GM11168 (cell line): ENCODE results near the gene KRTAP10-11.
"Not testable (repeated sequence)": the region's sequence is repeated elsewhere in the genome, so short reads cannot be mapped to it uniquely, and the experiment has no call there.

ENCODE experiments used
- in situ Hi-C: fragments of 300-500 bp; cut with MboI; formaldehyde crosslinking; loops from one replicate; pipeline ENCODE4 v1.12.0; 2022; ENCODE audit warnings: low sequenced_read_pairs; ENCODE audit not compliant: unreplicated experiment

KRTAP10-11 gene

GRCh38 chr21:44637851-44638348 is 8.3 kb upstream of the KRTAP10-11 start:
- in situ Hi-C loops: not testable (repeated sequence)

GRCh38 chr21:44638506-44639330 is 7.5 kb upstream of the KRTAP10-11 start:
- in situ Hi-C loops: not testable (repeated sequence)

- in situ Hi-C loops: no loop called here
Observed at GRCh38 chr21:44639331-44639655, 6.9 kb upstream of the KRTAP10-11 start.

DNA sequence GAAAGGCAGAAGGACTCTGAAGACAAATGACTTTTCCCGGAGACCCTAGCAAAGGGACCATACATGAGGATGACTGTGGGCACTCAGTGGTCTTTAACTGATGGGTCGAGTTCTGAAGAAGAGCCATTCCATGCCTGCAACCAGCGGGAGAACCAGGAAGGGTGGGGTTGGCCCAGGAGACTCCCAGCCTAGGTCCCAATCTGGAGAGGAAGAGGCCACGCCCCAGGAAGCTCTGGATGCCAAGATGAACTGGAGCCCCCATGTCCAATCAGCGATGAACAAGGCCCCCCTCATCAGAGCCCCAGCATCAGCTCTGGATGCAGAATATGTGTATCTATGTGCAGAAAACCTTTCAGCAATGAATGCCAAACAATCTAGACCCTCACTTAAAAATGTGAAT is 5.5 kb upstream of the KRTAP10-11 start:
- in situ Hi-C loops: no loop called here

- in situ Hi-C loops: no loop called here
Observed at GRCh38 chr21:44643741-44644310, 2.4 kb upstream of the KRTAP10-11 start.

DNA sequence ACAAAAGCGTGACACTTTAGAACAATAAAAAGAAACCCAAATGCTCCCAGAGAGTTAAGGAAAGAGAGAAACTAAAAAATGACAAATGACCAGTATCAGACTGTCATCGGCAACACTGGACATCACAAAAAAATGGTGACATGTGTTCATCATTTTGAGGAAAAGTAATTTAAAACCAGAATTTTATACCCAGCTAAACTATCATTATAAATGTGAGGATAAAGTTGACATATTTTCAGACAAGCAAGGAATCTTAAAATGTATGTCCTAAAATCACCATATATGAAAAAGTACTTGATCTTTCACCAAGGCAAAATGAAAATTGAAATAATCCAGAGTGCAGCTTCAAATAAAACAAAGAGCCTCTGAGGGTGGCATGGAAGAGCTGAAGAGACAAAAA is 1.3 kb upstream of the KRTAP10-11 start:
- in situ Hi-C loops: no loop called here

DNA sequence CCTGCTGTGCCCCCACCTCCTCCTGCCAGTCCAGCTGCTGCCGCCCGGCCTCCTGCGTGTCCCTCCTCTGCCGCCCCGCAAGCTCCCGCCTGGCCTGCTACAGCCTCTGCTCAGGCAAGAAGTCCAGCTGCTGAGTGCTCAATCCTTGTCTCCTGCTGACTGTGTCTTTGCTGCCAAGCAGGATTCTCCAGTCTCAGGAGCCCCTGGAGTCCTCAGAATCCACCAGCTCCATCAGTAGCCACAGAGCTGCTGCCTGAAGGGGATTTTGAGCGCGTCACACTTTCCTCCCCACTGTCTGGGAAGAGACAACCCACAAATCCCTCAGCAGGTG is 973 bp downstream of the KRTAP10-11 start:
- in situ Hi-C loops: no loop called here

DNA sequence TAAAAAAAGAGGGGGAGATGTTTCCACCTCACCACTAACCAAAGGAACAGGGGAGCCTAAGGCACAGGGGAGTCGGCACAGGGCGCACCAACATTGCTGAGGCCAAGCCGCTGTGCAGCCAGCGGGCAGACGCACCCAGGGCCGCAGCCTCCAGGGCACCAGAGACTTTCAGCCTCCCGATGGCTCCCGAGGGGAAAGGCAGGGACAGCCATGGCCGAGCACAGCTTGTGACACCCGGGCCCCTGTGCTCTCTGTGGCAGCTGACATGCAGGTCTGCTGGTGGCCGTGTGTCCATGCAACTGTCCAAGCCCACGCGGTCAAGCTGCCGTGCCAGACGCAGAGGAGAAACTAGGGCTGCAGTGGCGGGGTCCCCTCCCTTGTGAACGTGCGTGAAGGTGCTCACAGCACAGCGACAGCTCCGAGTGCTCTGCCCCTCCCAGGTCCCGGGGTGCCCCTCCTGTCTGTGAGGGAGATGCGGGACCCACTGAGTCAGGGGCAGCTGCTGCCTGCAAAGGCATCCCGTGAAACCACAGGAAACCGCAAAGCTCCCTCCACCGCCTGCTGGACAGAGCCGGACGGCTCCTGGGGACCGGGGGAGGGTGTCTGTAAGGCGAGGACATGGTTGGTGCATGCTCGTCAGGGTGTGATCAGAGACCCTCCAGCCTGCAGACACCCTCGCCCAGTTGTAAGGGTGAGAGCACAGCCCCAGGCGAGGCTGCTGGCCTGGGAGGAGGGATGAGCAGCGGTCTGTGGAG is 2.5 kb downstream of the KRTAP10-11 start:
- in situ Hi-C loops: no loop called here

DNA sequence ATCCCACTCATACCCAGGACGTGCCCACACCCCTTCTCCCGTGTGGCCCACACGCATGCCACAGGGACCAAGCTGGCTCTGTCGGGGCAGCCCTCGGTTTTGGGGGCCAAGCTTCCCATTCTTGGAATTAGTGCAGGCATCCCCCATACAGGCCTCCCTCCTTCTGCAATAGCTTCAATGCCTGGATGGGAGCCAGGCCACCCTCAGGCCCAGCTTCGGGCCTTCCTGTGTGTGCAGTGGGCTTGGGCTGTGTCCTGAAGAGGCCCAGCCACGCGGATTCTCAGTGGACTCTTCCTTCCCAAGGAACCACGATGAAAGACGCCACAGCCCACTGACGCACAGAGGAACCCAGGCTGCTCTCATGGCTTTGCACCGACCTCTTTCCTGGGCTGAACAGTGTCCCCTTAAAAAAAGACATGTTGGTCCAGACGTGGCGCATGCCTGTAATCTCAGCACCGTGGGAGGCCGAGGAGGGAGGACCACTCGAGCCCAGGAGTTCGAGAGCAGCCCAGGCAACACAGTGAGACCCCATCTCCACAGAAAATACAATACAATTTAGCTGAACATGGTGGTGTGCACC is 3.4 kb downstream of the KRTAP10-11 start:
- in situ Hi-C loops: no loop called here

DNA sequence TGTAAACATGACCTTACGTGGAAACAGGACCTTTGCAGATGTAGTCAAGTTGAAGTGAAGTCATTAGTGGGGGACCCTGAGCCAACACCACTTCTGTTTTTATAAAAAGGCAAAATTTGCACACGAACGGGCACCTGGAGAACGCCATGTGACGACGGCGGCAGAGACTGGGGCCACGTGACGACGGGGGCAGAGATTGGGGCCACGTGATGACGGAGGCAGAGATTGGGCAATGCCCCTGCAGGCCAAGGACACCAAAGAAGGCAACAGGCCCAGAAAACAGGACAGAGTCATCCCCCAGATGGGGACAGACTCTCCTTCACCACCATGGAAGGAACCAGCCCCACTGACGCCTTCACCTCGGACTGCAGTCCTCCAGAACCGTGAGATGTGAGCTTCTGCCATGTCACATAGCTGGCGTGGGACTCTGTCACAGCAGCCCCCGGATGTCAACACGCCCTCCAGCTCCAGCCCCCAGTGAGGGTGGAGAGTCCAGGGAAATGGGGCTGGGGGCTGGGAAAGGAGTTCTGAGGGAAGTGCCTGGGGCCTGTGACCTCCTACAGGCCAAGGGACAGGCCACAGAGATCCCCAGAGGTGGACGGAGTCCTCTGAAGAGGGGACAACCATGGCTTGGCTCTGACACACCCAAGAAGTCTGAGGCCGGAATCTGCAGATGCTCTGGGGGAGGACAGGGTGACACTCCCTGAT is 4.2 kb downstream of the KRTAP10-11 start:
- in situ Hi-C loops: no loop called here

- in situ Hi-C loops: no loop called here
Observed at GRCh38 chr21:44650973-44651675, 4.9 kb downstream of the KRTAP10-11 start.

DNA sequence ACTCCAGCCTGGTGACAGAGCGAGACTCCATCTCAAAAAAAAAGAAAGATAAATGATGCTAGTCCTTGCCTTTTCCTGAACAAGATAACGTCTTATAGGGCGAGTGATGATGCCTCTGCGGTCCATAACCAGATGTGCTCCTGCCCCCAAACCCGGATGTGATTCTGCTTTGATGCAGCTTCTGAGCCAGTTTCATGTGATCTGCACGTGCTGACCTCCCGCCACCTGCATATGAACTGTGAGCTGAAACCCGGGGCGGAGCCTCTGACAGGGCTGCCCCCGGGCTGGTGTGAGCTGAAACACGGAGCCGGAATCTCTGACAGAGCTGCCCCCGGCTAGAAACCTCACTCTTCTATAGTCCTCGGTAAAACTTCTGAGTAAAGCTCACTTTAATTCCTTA is 6.9 kb downstream of the KRTAP10-11 start:
- in situ Hi-C loops: no loop called here

- in situ Hi-C loops: no loop called here
Observed at GRCh38 chr21:44653656-44654575, 7.7 kb downstream of the KRTAP10-11 start.

DNA sequence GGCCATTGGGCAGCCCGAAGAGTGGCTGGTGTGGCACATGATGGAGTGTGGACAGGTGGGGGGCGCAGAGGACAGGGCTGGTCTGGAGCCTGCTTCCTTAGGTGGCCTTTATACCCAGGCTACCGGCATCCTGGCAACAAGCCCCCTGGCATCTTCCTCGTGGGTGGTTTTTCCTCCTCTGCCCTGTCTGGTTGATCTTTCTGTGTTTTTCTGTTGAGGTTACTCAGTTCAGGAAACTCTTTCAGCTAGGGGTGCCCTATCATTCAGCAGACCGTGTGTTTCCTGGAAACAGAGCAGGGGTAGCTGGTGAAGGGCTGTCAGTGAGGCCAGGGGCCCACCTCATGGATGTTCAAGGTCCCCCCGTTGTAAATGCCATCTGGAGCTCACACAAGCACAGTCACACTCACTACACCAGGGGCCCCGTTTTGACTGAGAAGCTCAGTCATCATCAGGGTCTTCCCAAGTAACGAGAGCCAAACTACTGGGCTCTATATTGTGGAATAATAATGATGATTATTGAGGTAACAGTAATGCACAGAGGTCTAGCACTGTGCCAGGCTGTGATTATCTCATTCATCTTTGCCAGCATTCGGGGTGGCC is 8.5 kb downstream of the KRTAP10-11 start, which contains the start of gene KRTAP12-4:
KRTAP12-4 (minus strand) TSS at position 84 of the 600 bp plus-strand sequence; CDS start at position 39, 45 bp downstream.
- in situ Hi-C loops: no loop called here

GRCh38 chr21:44656868-44657267 is 10.7 kb downstream of the KRTAP10-11 start:
- in situ Hi-C loops: no loop called here

DNA sequence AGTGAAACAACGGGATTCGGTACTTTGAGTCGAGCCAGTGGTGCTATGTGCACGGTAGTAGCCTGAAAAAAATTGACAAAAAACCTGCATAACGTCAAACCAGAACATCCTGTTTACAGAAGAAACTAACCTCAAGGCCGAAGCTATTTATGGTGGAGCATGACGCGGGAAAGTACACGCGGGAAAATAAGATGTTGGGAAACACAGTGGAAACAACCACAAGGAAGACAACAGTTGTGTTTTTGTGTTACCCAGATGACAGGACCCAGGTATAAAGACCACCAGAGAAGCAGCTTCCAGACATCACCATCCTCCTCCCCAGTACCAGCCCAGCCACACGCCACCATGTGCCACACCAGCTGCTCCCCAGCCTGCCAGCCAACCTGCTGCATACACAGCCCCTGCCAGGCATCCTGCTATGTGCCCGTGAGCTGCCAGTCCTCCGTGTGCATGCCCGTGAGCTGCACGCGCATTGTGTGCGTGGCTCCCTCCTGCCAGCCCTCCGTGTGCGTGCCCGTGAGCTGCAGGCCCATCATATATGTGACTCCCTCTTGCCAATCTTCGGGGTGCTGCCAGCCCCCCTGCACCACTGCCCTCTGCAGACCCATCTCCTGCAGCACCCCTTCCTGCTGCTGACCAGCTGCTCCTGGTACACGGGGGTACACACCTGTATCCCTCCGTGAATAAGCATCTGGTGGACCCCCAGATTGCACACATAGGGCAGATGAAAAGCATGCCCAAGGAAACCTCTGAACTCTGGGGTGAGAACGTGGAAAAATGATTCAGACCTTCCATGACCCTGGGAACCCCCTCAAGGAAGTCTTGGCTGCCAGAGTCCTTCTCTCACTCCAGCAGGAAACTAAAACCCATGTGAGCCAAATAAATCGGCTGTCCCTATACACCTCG is 11.7 kb downstream of the KRTAP10-11 start, which contains the start of gene KRTAP12-3:
KRTAP12-3 (plus strand) TSS at position 298 of the 906 bp plus-strand sequence; CDS start at position 346, 48 bp downstream.
- in situ Hi-C loops: no loop called here

- in situ Hi-C loops: no loop called here
Observed at GRCh38 chr21:44658541-44658910, 12.3 kb downstream of the KRTAP10-11 start.
